H1 (cell line): ENCODE data around the gene ARHGEF16. TPM values are rescaled to one million over a fixed set of nuclear protein-coding genes. Genes with fewer than 3 reads are reported as not detected.

Experiments used
- NANOG ChIP-seq: IDR thresholded peaks from 2 replicates; pipeline ENCODE4 v1.6.1; 2011; ENCODE audit warnings: low read length, low read depth, mild to moderate bottlenecking, inconsistent platforms; ENCODE audit not compliant: insufficient read depth, poor library complexity, severe bottlenecking
- RAD21 ChIP-seq, 2 experiments: IDR thresholded peaks in 1 of 2; conservative IDR thresholded peaks in 1 of 2; 2 replicates each; pipeline ENCODE4 v1.6.1; 2011; ENCODE audit warnings: low read depth in 2 of 2, low read length in 2 of 2, improper control_type of control experiment in 1 of 2, inconsistent platforms in 1 of 2, mild to moderate bottlenecking in 1 of 2, moderate library complexity in 1 of 2
- SP1 ChIP-seq: IDR thresholded peaks from 2 replicates; pipeline ENCODE4 v1.6.1; 2011; ENCODE audit warnings: low read depth, low read length
- polyA plus RNA-seq, 7 experiments: library from polyadenylated mRNA; depleted of rRNA in 3 of 7; stranded (reverse) in 5 of 7; unstranded in 2 of 7; fragments of >200 nt in 5 of 7; fragments of 200-250 nt in 2 of 7; gene quantifications; 1 replicate in 5 of 7; 2 replicates in 1 of 7; 4 replicates in 1 of 7; pipeline versions ENCODE4 v1.2.1 to v1.2.3, GENCODE V29; 2011 to 2013; ENCODE audit warnings: missing spikeins in 2 of 7, mixed read lengths in 2 of 7
- total RNA-seq: library from RNA; stranded (reverse); fragmentation: NEBNext Ultra II Directional; extraction: Animal tissue kit (Norgen Biotek cat#: 25700); gene quantifications from 2 replicates; pipeline ENCODE4 v1.2.1, GENCODE V29; 2021
- TF ChIP-seq, protein P1 (sequence below): fragments of 300-600 bp; sonication (generic); IDR thresholded peaks from 2 replicates; pipeline ENCODE4 v1.7.1; 2012; ENCODE audit warnings: low read length, moderate library complexity, mild to moderate bottlenecking, inconsistent platforms; ENCODE audit not compliant: insufficient replicate concordance
- TF ChIP-seq, protein P2 (sequence below), 3 experiments: IDR thresholded peaks; 1 replicate in 2 of 3; 2 replicates in 1 of 3; pipeline versions ENCODE4 v1.5.1 to v1.6.1; 2011; ENCODE audit warnings: low read length in 3 of 3, mild to moderate bottlenecking in 3 of 3, inconsistent platforms in 2 of 3, low read depth in 1 of 3, moderate library complexity in 1 of 3; ENCODE audit not compliant: insufficient read depth in 1 of 3; ENCODE audit errors: control extremely low read depth in 1 of 3

ARHGEF16 gene
- total and polyA plus RNA-seq, 2 of the 8 experiments (the other 6 are each of a cell fraction or from before 2014, with no cell fraction given) = 18.3 to 20.7 TPM

DNA sequence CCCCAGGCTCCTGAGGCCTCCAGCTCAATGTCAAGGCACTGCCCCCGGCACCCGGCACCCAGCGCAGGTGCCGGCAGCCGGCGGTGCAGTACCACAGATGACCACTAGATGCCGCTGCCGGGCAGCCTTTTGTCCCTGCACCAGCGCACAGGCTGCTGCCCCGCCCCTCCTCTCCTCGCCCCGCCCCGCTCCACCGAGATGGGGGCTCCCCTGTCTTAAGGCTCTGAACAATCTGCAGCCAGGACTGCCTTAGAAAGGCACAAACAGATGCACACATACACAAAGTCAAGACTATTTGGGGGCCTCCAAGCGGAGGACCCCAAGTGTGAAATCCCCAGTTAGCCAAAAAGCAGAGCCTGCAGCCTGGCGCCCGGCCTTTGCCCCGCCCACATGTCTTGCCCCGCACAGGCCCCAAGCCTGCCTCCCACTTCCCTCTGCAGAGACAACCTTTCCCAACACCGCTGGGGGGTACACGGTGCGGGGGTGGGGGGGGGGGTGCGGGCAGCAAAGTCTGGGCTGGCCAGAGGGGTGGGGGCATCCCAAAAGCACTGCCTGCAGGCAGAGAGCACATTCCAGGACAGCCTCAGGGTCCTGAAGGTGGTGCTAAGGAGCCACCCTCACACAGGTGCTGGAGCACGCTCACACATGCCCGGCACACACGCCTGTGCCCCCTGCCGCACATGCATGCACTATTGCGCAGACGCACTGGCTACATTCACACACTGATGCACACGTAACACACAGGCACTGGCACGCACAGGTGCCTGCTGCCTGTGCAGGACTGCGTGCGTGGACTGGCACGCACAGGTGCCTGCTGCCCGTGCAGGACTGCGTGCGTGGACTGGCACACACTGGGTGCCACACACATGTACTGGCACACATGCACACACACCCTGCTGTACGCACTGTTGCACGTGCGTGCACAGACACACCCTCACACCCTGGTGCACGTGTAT lies 37.1 kb downstream of the ARHGEF16 start (continued):
- TF ChIP-seq, protein P1, sequence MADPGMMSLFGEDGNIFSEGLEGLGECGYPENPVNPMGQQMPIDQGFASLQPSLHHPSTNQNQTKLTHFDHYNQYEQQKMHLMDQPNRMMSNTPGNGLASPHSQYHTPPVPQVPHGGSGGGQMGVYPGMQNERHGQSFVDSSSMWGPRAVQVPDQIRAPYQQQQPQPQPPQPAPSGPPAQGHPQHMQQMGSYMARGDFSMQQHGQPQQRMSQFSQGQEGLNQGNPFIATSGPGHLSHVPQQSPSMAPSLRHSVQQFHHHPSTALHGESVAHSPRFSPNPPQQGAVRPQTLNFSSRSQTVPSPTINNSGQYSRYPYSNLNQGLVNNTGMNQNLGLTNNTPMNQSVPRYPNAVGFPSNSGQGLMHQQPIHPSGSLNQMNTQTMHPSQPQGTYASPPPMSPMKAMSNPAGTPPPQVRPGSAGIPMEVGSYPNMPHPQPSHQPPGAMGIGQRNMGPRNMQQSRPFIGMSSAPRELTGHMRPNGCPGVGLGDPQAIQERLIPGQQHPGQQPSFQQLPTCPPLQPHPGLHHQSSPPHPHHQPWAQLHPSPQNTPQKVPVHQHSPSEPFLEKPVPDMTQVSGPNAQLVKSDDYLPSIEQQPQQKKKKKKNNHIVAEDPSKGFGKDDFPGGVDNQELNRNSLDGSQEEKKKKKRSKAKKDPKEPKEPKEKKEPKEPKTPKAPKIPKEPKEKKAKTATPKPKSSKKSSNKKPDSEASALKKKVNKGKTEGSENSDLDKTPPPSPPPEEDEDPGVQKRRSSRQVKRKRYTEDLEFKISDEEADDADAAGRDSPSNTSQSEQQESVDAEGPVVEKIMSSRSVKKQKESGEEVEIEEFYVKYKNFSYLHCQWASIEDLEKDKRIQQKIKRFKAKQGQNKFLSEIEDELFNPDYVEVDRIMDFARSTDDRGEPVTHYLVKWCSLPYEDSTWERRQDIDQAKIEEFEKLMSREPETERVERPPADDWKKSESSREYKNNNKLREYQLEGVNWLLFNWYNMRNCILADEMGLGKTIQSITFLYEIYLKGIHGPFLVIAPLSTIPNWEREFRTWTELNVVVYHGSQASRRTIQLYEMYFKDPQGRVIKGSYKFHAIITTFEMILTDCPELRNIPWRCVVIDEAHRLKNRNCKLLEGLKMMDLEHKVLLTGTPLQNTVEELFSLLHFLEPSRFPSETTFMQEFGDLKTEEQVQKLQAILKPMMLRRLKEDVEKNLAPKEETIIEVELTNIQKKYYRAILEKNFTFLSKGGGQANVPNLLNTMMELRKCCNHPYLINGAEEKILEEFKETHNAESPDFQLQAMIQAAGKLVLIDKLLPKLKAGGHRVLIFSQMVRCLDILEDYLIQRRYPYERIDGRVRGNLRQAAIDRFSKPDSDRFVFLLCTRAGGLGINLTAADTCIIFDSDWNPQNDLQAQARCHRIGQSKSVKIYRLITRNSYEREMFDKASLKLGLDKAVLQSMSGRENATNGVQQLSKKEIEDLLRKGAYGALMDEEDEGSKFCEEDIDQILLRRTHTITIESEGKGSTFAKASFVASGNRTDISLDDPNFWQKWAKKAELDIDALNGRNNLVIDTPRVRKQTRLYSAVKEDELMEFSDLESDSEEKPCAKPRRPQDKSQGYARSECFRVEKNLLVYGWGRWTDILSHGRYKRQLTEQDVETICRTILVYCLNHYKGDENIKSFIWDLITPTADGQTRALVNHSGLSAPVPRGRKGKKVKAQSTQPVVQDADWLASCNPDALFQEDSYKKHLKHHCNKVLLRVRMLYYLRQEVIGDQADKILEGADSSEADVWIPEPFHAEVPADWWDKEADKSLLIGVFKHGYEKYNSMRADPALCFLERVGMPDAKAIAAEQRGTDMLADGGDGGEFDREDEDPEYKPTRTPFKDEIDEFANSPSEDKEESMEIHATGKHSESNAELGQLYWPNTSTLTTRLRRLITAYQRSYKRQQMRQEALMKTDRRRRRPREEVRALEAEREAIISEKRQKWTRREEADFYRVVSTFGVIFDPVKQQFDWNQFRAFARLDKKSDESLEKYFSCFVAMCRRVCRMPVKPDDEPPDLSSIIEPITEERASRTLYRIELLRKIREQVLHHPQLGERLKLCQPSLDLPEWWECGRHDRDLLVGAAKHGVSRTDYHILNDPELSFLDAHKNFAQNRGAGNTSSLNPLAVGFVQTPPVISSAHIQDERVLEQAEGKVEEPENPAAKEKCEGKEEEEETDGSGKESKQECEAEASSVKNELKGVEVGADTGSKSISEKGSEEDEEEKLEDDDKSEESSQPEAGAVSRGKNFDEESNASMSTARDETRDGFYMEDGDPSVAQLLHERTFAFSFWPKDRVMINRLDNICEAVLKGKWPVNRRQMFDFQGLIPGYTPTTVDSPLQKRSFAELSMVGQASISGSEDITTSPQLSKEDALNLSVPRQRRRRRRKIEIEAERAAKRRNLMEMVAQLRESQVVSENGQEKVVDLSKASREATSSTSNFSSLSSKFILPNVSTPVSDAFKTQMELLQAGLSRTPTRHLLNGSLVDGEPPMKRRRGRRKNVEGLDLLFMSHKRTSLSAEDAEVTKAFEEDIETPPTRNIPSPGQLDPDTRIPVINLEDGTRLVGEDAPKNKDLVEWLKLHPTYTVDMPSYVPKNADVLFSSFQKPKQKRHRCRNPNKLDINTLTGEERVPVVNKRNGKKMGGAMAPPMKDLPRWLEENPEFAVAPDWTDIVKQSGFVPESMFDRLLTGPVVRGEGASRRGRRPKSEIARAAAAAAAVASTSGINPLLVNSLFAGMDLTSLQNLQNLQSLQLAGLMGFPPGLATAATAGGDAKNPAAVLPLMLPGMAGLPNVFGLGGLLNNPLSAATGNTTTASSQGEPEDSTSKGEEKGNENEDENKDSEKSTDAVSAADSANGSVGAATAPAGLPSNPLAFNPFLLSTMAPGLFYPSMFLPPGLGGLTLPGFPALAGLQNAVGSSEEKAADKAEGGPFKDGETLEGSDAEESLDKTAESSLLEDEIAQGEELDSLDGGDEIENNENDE = no peak
- TF ChIP-seq, protein P2, sequence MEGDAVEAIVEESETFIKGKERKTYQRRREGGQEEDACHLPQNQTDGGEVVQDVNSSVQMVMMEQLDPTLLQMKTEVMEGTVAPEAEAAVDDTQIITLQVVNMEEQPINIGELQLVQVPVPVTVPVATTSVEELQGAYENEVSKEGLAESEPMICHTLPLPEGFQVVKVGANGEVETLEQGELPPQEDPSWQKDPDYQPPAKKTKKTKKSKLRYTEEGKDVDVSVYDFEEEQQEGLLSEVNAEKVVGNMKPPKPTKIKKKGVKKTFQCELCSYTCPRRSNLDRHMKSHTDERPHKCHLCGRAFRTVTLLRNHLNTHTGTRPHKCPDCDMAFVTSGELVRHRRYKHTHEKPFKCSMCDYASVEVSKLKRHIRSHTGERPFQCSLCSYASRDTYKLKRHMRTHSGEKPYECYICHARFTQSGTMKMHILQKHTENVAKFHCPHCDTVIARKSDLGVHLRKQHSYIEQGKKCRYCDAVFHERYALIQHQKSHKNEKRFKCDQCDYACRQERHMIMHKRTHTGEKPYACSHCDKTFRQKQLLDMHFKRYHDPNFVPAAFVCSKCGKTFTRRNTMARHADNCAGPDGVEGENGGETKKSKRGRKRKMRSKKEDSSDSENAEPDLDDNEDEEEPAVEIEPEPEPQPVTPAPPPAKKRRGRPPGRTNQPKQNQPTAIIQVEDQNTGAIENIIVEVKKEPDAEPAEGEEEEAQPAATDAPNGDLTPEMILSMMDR (IDR thresholded peaks at IDR 0.05; ENCODE audit: control extremely low read depth in 1 of 3, insufficient read depth in 1 of 3, low read depth in 1 of 3, low read length in 3 of 3) = peak in 2 of 3 experiments; percentile 78 to 93; a peak in 3 of 4 replicates
- TF ChIP-seq SP1 = 0 out of 2 replicates have a peak, but pooled peaks have one; percentile 10
- TF ChIP-seq NANOG = no peak
- peak; percentile 81 to 88 for TF ChIP-seq RAD21 (IDR thresholded peaks at IDR 0.05 in 1 of 2, conservative IDR thresholded peaks at IDR 0.05 in 1 of 2; ENCODE audit: low read depth in 2 of 2, low read length in 2 of 2)
